ENCODE data around the gene CEP250. TPM values are rescaled to one million over a fixed set of nuclear protein-coding genes. Genes with fewer than 3 reads are reported as not detected.

CEP250 gene
- total and polyA plus RNA-seq, 2 of the 4 experiments (the other 2 are of a cell fraction): 22.7 to 35.1 TPM

DNA sequence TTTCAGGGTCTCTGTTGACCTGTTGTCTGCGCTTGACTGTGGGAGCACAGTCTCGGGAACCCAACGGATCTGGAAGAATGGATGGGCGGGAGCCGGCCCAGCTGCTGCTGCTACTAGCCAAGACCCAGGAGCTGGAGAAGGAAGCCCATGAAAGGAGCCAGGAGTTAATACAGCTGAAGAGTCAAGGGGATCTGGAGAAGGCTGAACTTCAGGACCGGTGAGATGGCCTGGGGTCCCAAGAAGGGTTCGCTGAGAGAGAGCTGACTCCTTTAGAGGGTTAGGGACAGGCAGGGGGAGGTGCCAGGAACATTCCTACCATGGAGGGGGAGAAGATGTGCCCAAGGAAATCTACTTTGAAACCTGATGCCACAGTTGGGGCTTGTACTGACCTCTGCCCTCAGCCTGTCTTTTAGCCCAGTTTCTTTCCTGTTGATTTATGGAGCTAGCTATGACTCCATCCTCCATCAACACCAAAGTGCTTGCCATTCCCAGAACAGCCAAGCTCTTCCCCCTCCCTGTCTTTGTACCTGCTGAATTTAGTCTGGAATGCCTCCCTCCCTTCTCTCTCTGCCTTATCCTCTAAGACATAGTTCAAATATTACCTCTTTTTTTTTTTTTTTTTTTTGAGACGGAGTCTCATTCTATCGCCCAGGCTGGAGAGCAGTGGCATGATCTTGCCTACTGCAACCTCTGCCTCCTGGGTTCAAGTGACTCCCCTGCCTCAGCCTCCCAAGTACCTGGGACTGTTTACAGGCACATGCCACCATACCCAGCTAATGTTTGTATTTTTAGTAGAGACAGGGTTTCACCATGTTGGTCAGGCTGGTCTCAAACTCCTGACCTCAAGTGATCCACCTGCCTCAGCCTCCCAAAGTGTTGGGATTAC, 12.2 kb downstream of the CEP250 start (continued):
- TF ChIP-seq, protein P1, sequence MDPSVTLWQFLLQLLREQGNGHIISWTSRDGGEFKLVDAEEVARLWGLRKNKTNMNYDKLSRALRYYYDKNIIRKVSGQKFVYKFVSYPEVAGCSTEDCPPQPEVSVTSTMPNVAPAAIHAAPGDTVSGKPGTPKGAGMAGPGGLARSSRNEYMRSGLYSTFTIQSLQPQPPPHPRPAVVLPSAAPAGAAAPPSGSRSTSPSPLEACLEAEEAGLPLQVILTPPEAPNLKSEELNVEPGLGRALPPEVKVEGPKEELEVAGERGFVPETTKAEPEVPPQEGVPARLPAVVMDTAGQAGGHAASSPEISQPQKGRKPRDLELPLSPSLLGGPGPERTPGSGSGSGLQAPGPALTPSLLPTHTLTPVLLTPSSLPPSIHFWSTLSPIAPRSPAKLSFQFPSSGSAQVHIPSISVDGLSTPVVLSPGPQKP (IDR thresholded peaks at IDR 0.05; ENCODE audit: borderline replicate concordance, low read depth, low read length): no peak

DNA sequence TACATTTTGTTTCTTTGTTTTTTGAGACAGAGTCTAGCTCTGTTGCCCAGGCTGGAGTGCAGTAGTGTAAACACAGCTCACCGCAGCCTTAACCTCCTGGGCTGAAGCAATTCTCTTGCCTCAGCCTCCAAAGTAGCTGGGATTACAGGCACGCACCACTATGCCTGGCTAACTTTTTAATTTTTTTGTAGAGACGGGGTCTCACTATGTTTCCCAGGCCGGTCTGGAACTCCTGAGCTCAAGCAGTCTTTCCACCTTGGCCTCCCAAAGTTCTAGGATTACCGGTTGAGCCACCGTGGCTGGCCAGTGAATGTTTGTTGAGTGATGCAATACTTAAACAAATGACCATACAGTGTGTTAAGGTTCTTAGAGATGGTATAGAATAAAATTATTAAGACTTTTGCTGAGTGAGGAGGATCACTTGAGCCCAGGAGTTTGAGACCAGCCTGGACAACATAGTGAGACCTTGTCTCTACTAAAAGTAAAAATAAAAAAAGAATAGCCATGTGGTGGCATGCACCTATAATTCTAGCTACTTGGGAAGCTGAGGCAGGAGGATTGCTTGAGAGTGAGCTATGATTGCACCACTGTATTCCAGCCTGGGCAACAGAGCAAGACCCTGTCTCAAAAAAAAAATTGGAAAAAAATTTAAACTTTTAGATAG, 13.4 kb downstream of the CEP250 start:
- Histone ChIP-seq H3K56ac (ENCODE audit: extremely low read depth, insufficient read depth, low read length) (no peak overlapping the region), H3K4me3 (ENCODE audit: insufficient read depth, low read depth, low read length) (no peak overlapping the region), H2AFZ (replicated peaks; ENCODE audit: low read length, poor library complexity) (no peak overlapping the region), H3K4me1 (ENCODE audit: control insufficient read depth, insufficient read depth, low read length) (peaks cover 13% of the 10 kb centered on the region), H3K27ac (ENCODE audit: insufficient read depth, low read length) (no peak overlapping the region), H4K8ac (ENCODE audit: low read depth in 2 of 2, low read length in 2 of 2) (no peak overlapping the region), H3K36me3 (ENCODE audit: control insufficient read depth, insufficient read depth, low read length) (peaks cover 39% of the 10 kb centered on the region), H3K14ac (replicated peaks; ENCODE audit: low read depth, low read length) (no peak overlapping the region), H3K18ac (ENCODE audit: low read depth, low read length) (no peak overlapping the region), H3K23ac (ENCODE audit: low read depth, low read length) (no peak overlapping the region), H4K5ac (ENCODE audit: low read depth, low read length) (no peak overlapping the region), H2BK120ac (ENCODE audit: low read depth, low read length) (no peak overlapping the region), H4K20me1 (ENCODE audit: insufficient read depth, low read length) (peaks cover 4% of the 10 kb centered on the region; the same call in 1 of the 2 replicates), H2BK20ac (ENCODE audit: low read depth, low read length) (no peak overlapping the region), H3K4me2 (ENCODE audit: low read depth, low read length) (no peak overlapping the region), H3K27me3 (ENCODE audit: control insufficient read depth, insufficient read depth, low read length) (no peaks in the 10 kb centered on the region), H2BK15ac (ENCODE audit: low read depth, low read length) (no peak overlapping the region), H3K4ac (ENCODE audit: low read depth, low read length) (no peak overlapping the region), H3K79me1 (ENCODE audit: low read depth in 1 of 2, low read length in 2 of 2) (peaks cover 0 to 22% of the 10 kb centered on the region in 2 experiments), H2AK9ac (replicated peaks; ENCODE audit: low read depth, low read length, poor library complexity) (no peak overlapping the region), H3K9me3 (ENCODE audit: control insufficient read depth, insufficient read depth, low read length) (no peaks in the 10 kb centered on the region), H3K9me1 (ENCODE audit: insufficient read depth, low read length) (peaks cover 7% of the 10 kb centered on the region), H3K9ac (ENCODE audit: low read depth, low read length) (no peak overlapping the region), H2AK5ac (ENCODE audit: low read depth, low read length) (no peak overlapping the region), H4K91ac (ENCODE audit: insufficient read depth, low read depth, low read length) (no peak overlapping the region), H2BK5ac (ENCODE audit: low read depth, low read length, poor library complexity, severe bottlenecking) (no peak overlapping the region)
- CTCF ChIA-PET: interaction anchor here (0.8 kb wide), 1 partner anchor 94 kb away, joined by 3 read pairs; no protein-coding TSS in a partner anchor
- POLR2A ChIA-PET (ENCODE audit: unreplicated experiment): no interaction called here
- 85% methylated on average over 2 of the region's 6 CpGs; no CpG with 5 or more reads in 1 of the 2 experiments for WGBS, 2 experiments (ENCODE audit: extremely low coverage in 2 of 2, insufficient read length in 1 of 2)
- ATAC-seq (ENCODE audit: low read depth) (0 out of 2 replicates have a peak, but pooled peaks have one; percentile 27), DNase-seq (peak; percentile 39)
- TF ChIP-seq RFX5 (IDR thresholded peaks at IDR 0.05; ENCODE audit: low read depth, low read length): no peak
- TF ChIP-seq, protein P2, sequence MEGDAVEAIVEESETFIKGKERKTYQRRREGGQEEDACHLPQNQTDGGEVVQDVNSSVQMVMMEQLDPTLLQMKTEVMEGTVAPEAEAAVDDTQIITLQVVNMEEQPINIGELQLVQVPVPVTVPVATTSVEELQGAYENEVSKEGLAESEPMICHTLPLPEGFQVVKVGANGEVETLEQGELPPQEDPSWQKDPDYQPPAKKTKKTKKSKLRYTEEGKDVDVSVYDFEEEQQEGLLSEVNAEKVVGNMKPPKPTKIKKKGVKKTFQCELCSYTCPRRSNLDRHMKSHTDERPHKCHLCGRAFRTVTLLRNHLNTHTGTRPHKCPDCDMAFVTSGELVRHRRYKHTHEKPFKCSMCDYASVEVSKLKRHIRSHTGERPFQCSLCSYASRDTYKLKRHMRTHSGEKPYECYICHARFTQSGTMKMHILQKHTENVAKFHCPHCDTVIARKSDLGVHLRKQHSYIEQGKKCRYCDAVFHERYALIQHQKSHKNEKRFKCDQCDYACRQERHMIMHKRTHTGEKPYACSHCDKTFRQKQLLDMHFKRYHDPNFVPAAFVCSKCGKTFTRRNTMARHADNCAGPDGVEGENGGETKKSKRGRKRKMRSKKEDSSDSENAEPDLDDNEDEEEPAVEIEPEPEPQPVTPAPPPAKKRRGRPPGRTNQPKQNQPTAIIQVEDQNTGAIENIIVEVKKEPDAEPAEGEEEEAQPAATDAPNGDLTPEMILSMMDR (conservative IDR thresholded peaks at IDR 0.05; ENCODE audit: low read depth, low read length): no peak
- TF ChIP-seq CEBPB (IDR thresholded peaks at IDR 0.05; ENCODE audit: low read depth, low read length): peak; percentile 86
- TF ChIP-seq MAZ (IDR thresholded peaks at IDR 0.05; ENCODE audit: borderline replicate concordance, low read depth, low read length): no peak
- dilution Hi-C loops (cut with HindIII; ENCODE audit: low sequenced_read_pairs, unreplicated experiment) (no loop called here), intact Hi-C loops (cut with micrococcal nuclease) (no loop called here), in situ Hi-C loops (cut with MboI; ENCODE audit: low sequenced_read_pairs) (no loop called here)
- BruUV-seq (replicated peaks): no TSS peak
